Aorta (tissue), 4 donors: ENCODE data around the gene NOB1. TPM values are rescaled to one million over a fixed set of nuclear protein-coding genes. Genes with fewer than 3 reads are reported as not detected.

Experiments used
- polyA plus RNA-seq, 2 donors: library from polyadenylated mRNA; stranded (reverse); fragments of 200-250 nt; gene quantifications; one replicate each; pipeline ENCODE4 v1.2.3, GENCODE V29; 2013
- total RNA-seq, 2 donors: library from RNA; stranded (reverse); fragmentation: NEBNext Ultra II Directional; extraction: Animal tissue kit (Norgen Biotek cat#: 25700); gene quantifications; one replicate each; pipeline ENCODE4 v1.2.1, GENCODE V29; 2021
- donor health status: healthy with polysubstance abuse.
- donor health status: Bipolar disorder and iron deficiency.
- donor health status: DM: no; HTN: no; CAD: no.
- donor health status: DM: yes; HTN: yes; CAD: no.

The NOB1 gene
- total and polyA plus RNA-seq, 4 donors, result 29.4 to 38.7 (median 31.5) TPM

Other genes with a start within 250 kb of the NOB1 start
- 10 to 100 TPM; 67.8 to 94.6 TPM for gene NFAT5, start 189.0 kb downstream of the NOB1 start, total RNA-seq
- gene NFAT5, start 189.0 kb downstream of the NOB1 start, polyA plus RNA-seq, result 1 to 10 TPM; 2.1 to 5.1 TPM
- gene NQO1, start 28.4 kb downstream of the NOB1 start, total RNA-seq, result 10 to 100 TPM; 31.3 to 52.5 TPM
- 10 to 100 TPM; 53.7 to 76.3 TPM for gene NQO1, start 28.4 kb downstream of the NOB1 start, polyA plus RNA-seq
- 100 to 1,000 TPM; 135 to 144 TPM for gene WWP2, start 7.4 kb upstream of the NOB1 start, total RNA-seq
- 100 to 1,000 TPM in 1 of 2 donors, 10 to 100 TPM in 1; 59.0 to 141 TPM for gene WWP2, start 7.4 kb upstream of the NOB1 start, polyA plus RNA-seq
- gene CLEC18A, start 196.4 kb upstream of the NOB1 start, total RNA-seq, result 1 to 10 TPM; 1.9 to 3.0 TPM
- 10 to 100 TPM in 1 of 2 donors, 1 to 10 TPM in 1; 2.6 to 41.6 TPM for gene CLEC18A, start 196.4 kb upstream of the NOB1 start, polyA plus RNA-seq